ENCODE measurements around the gene CXorf65.

CXorf65 gene

DNA sequence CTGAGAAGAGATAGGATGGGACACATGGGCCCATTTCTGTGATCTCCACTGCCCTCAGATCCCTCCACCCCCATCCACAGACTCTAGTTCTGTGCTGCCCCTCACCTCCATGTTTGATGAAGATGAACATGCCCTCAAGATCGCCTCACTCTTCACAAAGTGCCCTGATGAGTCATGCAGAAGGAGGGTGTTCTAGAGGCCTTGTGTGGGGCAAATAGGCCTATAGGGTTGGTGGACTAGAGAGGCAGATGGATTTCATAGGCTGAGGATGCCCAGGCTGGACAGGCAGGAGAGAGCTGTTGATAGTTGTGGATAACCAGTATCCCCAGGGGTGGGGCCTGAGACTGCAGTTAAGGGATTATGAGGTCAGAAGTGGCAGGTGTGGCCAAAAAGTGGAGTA lies at the start of gene CXorf65:
Gene CXorf65, minus strand, starts transcription at position 314 of the 400 bp plus-strand sequence. Its CDS starts 184 bp downstream, at position 130.
- H3K4me3 ChIP-seq (ENCODE audit: low read depth in 1 of 2, low read length in 2 of 2): peak within 1 kb of the TSS in 1 of 2 experiments; percentile 93; a peak in 2 of 4 replicates
- peaks cover 80% of the 10 kb centered on the region for H3K4me1 ChIP-seq (ENCODE audit: insufficient read depth, low read length)
- peak within 1 kb of the TSS; percentile 91 for H3K9ac ChIP-seq (ENCODE audit: low read depth, low read length)
- peak within 1 kb of the TSS; percentile 83 for H3K4me2 ChIP-seq (ENCODE audit: insufficient read depth, low read length)
- peaks cover 35% of the 10 kb centered on the region for H3K36me3 ChIP-seq (ENCODE audit: insufficient read depth, low read length)
- ATAC-seq (ENCODE audit: insufficient read depth, low read depth) (no peak), DNase-seq (peak; percentile 32)
- H3K27me3 ChIP-seq (ENCODE audit: insufficient read depth, low read length, poor library complexity): no peaks in the 10 kb centered on the region
- no peaks in the 10 kb centered on the region for H4K20me1 ChIP-seq (ENCODE audit: insufficient read depth, low read length)
- H3K79me2 ChIP-seq (ENCODE audit: insufficient read depth, low read length): peaks cover 70% of the 10 kb centered on the region
- H2AFZ ChIP-seq (ENCODE audit: low read depth, low read length): no peak within 1 kb of the TSS
- TF ChIP-seq, protein P1, sequence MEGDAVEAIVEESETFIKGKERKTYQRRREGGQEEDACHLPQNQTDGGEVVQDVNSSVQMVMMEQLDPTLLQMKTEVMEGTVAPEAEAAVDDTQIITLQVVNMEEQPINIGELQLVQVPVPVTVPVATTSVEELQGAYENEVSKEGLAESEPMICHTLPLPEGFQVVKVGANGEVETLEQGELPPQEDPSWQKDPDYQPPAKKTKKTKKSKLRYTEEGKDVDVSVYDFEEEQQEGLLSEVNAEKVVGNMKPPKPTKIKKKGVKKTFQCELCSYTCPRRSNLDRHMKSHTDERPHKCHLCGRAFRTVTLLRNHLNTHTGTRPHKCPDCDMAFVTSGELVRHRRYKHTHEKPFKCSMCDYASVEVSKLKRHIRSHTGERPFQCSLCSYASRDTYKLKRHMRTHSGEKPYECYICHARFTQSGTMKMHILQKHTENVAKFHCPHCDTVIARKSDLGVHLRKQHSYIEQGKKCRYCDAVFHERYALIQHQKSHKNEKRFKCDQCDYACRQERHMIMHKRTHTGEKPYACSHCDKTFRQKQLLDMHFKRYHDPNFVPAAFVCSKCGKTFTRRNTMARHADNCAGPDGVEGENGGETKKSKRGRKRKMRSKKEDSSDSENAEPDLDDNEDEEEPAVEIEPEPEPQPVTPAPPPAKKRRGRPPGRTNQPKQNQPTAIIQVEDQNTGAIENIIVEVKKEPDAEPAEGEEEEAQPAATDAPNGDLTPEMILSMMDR (IDR thresholded peaks at IDR 0.05; ENCODE audit: borderline replicate concordance, extremely low read depth, low read length, poor library complexity, severe bottlenecking): no peak
- no peak for TF ChIP-seq EZH2 (IDR thresholded peaks at IDR 0.05; ENCODE audit: borderline replicate concordance, low read depth, low read length, severe bottlenecking)
- H3K27ac ChIP-seq (ENCODE audit: low read length): peak within 1 kb of the TSS; percentile 100
- no peaks in the 10 kb centered on the region for H3K9me3 ChIP-seq (ENCODE audit: insufficient read depth, low read length, severe bottlenecking)

DNA sequence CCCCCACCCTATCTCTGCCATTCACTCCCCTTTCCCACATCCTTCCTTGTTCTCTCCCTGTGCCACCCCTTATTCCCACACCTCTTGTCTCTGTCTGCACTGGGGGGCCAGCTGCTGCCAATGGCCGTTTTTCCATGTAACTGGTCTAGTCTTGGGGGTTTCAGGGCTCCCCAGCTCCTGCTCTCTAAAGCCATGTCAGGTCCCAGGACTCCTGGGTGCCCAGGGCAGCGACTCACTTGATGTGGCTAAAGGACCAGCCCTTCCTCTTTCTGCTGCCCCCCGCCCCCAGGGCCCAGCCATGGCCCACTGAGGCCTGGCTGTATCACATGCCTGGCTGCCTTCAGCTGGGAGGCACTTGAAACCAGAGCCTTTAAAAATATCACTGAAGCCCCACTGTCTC lies 48.1 kb upstream of the CXorf65 start:
- H3K36me3 ChIP-seq (ENCODE audit: insufficient read depth, low read length): no peaks in the 10 kb centered on the region
- H4K20me1 ChIP-seq (ENCODE audit: insufficient read depth, low read length): no peaks in the 10 kb centered on the region
- no peaks in the 10 kb centered on the region for H3K4me1 ChIP-seq (ENCODE audit: insufficient read depth, low read length)
- no peak overlapping the region for H3K4me2 ChIP-seq (ENCODE audit: insufficient read depth, low read length)
- no peak overlapping the region for H2AFZ ChIP-seq (ENCODE audit: low read depth, low read length)
- no peak overlapping the region for H3K4me3 ChIP-seq (ENCODE audit: low read depth in 1 of 2, low read length in 2 of 2)
- H3K9ac ChIP-seq (ENCODE audit: low read depth, low read length): no peak overlapping the region
- DNase-seq (no peak), ATAC-seq (ENCODE audit: insufficient read depth, low read depth) (no peak)
- no peaks in the 10 kb centered on the region for H3K9me3 ChIP-seq (ENCODE audit: insufficient read depth, low read length, severe bottlenecking)
- no peak for TF ChIP-seq EZH2 (IDR thresholded peaks at IDR 0.05; ENCODE audit: borderline replicate concordance, low read depth, low read length, severe bottlenecking)
- TF ChIP-seq, protein P1 (IDR thresholded peaks at IDR 0.05; ENCODE audit: borderline replicate concordance, extremely low read depth, low read length, poor library complexity, severe bottlenecking): no peak
- no peaks in the 10 kb centered on the region for H3K27me3 ChIP-seq (ENCODE audit: insufficient read depth, low read length, poor library complexity)
- H3K79me2 ChIP-seq (ENCODE audit: insufficient read depth, low read length): no peaks in the 10 kb centered on the region
- H3K27ac ChIP-seq (ENCODE audit: low read length): no peak overlapping the region

DNA sequence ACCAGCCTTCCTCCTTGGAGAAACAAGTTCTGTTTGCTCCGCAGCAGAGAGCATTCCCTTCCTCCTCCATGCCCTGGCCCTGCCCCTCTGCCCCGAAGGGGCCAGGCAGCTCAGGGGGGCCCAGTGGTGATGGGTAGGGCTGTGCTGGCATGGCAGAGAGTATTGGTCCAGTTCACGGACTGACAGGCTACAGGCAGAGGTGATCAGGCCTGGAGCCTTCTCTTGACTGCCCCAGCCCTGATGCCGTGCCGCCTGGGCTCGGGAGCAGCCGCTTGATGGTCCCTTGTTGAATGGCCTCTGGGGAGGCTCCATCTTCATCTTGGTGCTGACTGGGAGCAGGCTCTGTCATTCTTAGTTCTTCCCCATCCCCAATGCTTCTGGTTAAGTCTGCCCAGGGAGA lies 47.7 kb upstream of the CXorf65 start:
- Histone ChIP-seq H4K20me1 (ENCODE audit: insufficient read depth, low read length) (no peaks in the 10 kb centered on the region), H2AFZ (ENCODE audit: low read depth, low read length) (no peak overlapping the region), H3K27me3 (ENCODE audit: insufficient read depth, low read length, poor library complexity) (no peaks in the 10 kb centered on the region), H3K4me3 (ENCODE audit: low read depth in 1 of 2, low read length in 2 of 2) (no peak overlapping the region), H3K9me3 (ENCODE audit: insufficient read depth, low read length, severe bottlenecking) (no peaks in the 10 kb centered on the region), H3K79me2 (ENCODE audit: insufficient read depth, low read length) (no peaks in the 10 kb centered on the region), H3K4me2 (ENCODE audit: insufficient read depth, low read length) (no peak overlapping the region), H3K4me1 (ENCODE audit: insufficient read depth, low read length) (no peaks in the 10 kb centered on the region), H3K27ac (ENCODE audit: low read length) (no peak overlapping the region), H3K36me3 (ENCODE audit: insufficient read depth, low read length) (no peaks in the 10 kb centered on the region), H3K9ac (ENCODE audit: low read depth, low read length) (no peak overlapping the region)
- DNase-seq (no peak), ATAC-seq (ENCODE audit: insufficient read depth, low read depth) (no peak)
- TF ChIP-seq, protein P1 (IDR thresholded peaks at IDR 0.05; ENCODE audit: borderline replicate concordance, extremely low read depth, low read length, poor library complexity, severe bottlenecking): no peak
- TF ChIP-seq EZH2 (IDR thresholded peaks at IDR 0.05; ENCODE audit: borderline replicate concordance, low read depth, low read length, severe bottlenecking): no peak

GRCh38 chrX:71151366-71151765 lies 44.8 kb upstream of the CXorf65 start:
- ATAC-seq (ENCODE audit: insufficient read depth, low read depth): no peak
- Histone ChIP-seq H3K4me3 (ENCODE audit: low read depth in 1 of 2, low read length in 2 of 2) (no peak overlapping the region), H3K9ac (ENCODE audit: low read depth, low read length) (no peak overlapping the region), H3K9me3 (ENCODE audit: insufficient read depth, low read length, severe bottlenecking) (no peaks in the 10 kb centered on the region), H3K36me3 (ENCODE audit: insufficient read depth, low read length) (no peaks in the 10 kb centered on the region), H3K4me1 (ENCODE audit: insufficient read depth, low read length) (no peaks in the 10 kb centered on the region), H3K4me2 (ENCODE audit: insufficient read depth, low read length) (no peak overlapping the region), H3K79me2 (ENCODE audit: insufficient read depth, low read length) (no peaks in the 10 kb centered on the region), H3K27ac (ENCODE audit: low read length) (no peak overlapping the region), H4K20me1 (ENCODE audit: insufficient read depth, low read length) (no peaks in the 10 kb centered on the region), H2AFZ (ENCODE audit: low read depth, low read length) (no peak overlapping the region), H3K27me3 (ENCODE audit: insufficient read depth, low read length, poor library complexity) (no peaks in the 10 kb centered on the region)
- no peak for TF ChIP-seq EZH2 (IDR thresholded peaks at IDR 0.05; ENCODE audit: borderline replicate concordance, low read depth, low read length, severe bottlenecking)
- TF ChIP-seq, protein P1 (IDR thresholded peaks at IDR 0.05; ENCODE audit: borderline replicate concordance, extremely low read depth, low read length, poor library complexity, severe bottlenecking): no peak
- no peak for DNase-seq

Measured in DND-41 (cell line).